Activated T-cell treated with anti-CD3 and anti-CD28 coated beads for 48 hours (primary cell): ENCODE data around the gene C6orf118.

Source experiments
- DNase-seq: peaks from one replicate; pipeline ENCODE4 v3.0.0-alpha.2; 2020; ENCODE audit warnings: low read depth

The C6orf118 gene

GRCh38 chr6:165308926-165309731, at the start of gene C6orf118:
Gene C6orf118 (minus strand): TSS chr6:165309605. CDS start chr6:165309586, 19 bp downstream.
- DNase-seq: no peak

GRCh38 chr6:165345700-165346099, 36.3 kb upstream of the C6orf118 start:
- no peak for DNase-seq

DNA sequence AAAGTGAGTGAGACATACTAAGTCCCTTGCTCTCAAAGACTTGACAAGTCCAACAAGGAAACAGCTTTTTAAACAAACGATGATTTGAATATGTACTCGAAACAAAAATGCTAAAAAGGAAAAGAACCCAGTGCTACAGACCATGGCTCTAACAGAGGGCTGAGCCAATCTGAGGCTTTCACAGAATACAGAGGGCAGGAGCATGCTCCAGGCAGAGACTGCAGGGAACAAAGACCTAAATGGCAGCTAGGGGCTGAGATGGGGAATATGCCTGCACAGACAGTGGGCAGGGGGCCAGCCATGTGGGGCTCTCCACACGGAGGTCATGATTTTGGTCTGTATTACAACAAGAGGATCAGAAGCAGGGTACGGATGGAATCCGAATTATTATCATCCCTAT, 31.1 kb upstream of the C6orf118 start:
- DNase-seq: no peak

DNA sequence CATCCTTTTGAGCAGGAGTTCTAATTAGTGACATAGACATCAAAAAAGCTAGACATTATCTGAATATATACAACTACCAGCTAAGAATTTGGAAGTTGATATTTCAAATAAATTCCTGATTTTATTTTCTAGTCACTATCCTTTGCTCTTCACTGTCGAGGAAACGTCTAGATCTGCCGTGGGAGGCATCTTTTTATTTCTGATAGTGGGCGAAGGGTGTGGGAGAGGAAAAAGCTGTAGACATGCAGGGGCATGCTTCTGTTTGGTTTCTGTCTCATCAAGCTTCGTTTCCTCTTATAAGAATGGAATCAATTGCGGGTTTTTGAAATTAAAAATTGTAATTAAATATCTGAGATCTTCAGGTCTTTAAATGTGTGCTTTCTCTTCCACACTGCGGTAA, 16.2 kb upstream of the C6orf118 start:
- no peak for DNase-seq

GRCh38 chr6:165321555-165322145, 12.2 kb upstream of the C6orf118 start:
- DNase-seq: no peak

DNA sequence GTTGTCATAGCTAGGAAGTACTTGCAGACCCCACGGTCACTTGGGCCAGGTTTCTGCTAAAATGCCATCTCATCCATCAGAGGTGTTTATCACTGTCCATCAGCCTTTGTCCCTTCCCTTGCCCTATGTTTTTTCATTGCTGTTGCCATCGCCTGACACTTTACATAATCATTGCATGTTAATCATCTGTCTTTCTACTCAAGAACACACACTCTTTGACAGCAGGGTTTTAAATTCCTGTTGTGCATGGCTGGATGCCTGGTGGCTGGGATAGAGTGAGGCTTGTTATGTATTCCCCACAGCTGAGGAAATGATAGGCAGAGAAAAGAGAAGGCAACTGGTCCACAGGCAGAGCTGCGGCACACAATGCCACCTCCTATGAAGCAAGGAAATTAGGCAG, 11.7 kb upstream of the C6orf118 start:
- no peak for DNase-seq

DNA sequence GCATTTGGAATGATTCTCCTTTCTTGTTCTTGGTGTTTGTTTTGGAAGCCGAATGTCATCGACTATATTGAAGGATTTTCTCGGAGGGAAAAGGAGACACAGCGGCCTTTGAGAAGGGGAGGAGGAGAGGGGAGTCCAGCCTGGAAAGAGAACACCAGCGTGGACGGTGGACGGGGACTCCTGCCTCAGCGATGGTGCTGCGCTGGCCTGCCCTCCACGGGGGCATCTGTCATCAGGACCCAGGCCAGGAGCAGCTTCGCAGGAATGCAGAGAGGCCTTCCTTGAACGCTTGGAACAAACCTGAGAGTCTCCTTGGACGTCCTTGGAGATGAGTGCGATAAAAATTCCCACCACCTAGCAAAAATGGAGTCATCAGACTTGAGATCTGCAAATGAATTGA, 8.3 kb upstream of the C6orf118 start:
- DNase-seq: no peak

DNA sequence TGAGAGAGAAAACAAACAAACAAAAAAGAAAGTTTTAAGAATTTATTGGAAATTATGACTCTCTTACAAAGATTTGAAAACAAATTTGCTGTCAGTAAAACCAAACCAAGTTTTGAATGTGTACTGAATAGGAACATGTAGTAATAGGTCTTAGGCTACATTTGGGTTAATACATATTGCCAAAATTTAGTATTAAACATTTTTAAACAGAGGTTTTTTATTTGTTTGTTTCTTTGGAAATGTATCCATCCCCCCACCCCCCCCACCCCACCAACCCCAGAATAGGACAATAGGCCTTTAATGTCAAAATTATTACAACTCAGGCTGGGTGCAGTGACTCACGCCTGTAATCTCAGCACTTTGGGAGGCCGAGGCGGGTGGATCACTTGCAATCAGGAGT, 2.5 kb downstream of the C6orf118 start:
- no peak for DNase-seq

GRCh38 chr6:165301372-165302246, 7.8 kb downstream of the C6orf118 start:
- DNase-seq: no peak

- no peak for DNase-seq
Measured at GRCh38 chr6:165300422-165300936, 8.9 kb downstream of the C6orf118 start.

GRCh38 chr6:165298875-165299274, 10.5 kb downstream of the C6orf118 start:
- DNase-seq: no peak

GRCh38 chr6:165298402-165298801, 11.0 kb downstream of the C6orf118 start:
- DNase-seq: no peak

GRCh38 chr6:165292657-165293056, 16.7 kb downstream of the C6orf118 start:
- no peak for DNase-seq

- DNase-seq: no peak
Measured at GRCh38 chr6:165274611-165275010, 34.8 kb downstream of the C6orf118 start.

DNA sequence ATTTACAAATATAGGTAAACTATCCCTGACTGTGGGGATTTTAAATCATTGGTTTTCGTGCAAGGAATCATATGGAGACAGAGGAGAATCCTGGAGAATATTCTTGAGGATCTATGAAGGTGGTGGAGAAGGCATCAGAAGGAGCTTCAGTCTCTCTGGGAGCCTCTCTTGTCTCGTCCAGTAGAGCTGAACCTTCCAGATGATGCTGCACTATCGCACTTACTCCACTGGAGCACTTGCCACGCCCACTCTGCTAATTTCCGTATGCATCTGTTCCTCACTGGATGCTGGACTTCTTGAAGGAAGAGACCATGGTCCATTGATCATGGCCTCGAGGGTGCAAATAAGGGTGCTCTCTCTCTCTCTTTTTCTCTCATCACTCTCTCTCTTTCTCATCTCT, 36.8 kb downstream of the C6orf118 start:
- no peak for DNase-seq

- no peak for DNase-seq
Measured at GRCh38 chr6:165268987-165269386, 40.4 kb downstream of the C6orf118 start.

- no peak for DNase-seq
Measured at GRCh38 chr6:165266621-165267020, 42.8 kb downstream of the C6orf118 start.

DNA sequence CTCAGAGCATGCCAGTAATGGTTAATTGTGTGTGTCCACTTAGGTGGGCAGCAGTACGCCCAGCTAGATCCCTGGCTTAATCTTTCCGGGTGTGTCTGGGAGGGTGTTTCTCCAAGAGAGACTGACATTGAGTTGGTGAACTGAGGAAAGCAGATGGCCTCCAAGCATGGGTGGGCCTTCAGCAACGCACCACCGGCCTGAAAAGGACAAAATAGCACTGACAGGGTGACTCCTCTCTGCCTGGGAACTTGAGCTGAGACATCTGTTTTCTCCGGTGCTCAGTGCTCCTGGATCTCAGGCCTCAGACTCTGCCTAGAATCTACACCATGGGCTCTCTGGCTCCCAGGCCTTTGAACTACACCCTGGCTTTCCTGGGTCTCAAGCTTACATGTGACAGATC, 43.2 kb downstream of the C6orf118 start:
- no peak for DNase-seq

DNA sequence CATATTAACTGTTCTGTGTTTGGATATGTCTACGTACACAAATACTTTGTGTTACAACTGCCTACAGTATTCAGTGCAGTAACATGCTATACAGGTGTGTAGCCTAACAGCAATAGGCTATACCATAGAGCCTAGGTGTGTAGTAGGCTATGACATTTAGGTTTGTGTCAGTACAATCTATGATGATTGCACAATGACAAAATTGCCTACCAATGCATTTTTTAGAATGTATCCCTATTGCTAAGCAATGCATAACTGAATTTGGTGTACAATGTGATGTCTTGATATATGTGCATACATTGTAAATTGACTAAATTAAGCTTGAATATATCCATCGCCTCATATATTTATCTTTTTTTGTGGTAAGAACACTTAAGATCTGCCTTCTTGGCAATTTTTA, 48.9 kb downstream of the C6orf118 start:
- no peak for DNase-seq

DNA sequence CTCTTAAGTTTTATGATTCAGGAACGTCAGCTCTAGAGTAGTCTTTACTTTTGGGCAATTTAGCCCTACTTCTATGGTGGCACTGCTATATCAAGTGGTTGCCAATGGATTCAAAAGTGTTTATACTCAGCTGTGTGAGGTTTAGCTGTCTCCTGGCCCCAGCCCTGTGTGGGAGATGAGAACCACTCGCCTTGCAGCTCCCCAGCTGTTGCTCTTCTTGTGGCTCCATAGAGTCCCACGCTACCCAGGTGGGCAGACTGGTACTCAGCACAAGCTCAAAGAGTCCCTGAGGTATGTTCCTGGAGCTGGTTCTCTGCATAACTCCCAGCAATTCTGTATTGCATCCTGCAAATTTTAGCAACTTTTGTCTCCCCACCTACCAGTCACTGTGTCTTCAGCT, 59.6 kb downstream of the C6orf118 start:
- DNase-seq: no peak

- DNase-seq: no peak
Measured at GRCh38 chr6:165245701-165246100, 63.7 kb downstream of the C6orf118 start.

DNA sequence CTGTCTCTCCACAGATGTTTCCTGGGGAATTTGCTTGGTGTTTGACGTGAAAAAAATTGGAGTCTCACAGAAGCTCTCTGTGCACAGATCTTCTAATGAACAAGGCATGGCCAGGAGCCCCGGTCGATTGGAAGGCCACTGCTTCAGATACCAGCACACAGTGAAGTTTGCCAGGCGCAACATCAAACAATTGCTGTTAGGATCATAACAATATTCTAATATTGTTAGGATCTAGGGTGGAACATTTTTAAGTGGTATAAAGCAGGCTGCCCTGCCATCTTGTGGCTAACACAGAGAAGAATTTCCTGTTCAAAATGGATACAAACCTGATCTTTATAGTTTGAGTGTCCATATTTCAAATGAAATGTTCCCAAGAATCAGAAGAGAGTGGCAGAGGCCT, 64.1 kb downstream of the C6orf118 start:
- no peak for DNase-seq
